GM19372 (cell line): ENCODE data around the gene SLC27A5.
A peak's percentile ranks its signal among the peaks of the same experiment; 100 is the strongest.
"Not testable (repeated sequence)": the region's sequence is repeated elsewhere in the genome, so short reads cannot be mapped to it uniquely, and the experiment has no call there.

Source experiments
- ATAC-seq: cut with Tn5 transposase; IDR thresholded peaks from one replicate; pipeline ENCODE4 v1.9.1; 2021; ENCODE audit warnings: mild to moderate bottlenecking, low read depth, moderate library complexity; ENCODE audit not compliant: unreplicated experiment

The SLC27A5 gene

DNA sequence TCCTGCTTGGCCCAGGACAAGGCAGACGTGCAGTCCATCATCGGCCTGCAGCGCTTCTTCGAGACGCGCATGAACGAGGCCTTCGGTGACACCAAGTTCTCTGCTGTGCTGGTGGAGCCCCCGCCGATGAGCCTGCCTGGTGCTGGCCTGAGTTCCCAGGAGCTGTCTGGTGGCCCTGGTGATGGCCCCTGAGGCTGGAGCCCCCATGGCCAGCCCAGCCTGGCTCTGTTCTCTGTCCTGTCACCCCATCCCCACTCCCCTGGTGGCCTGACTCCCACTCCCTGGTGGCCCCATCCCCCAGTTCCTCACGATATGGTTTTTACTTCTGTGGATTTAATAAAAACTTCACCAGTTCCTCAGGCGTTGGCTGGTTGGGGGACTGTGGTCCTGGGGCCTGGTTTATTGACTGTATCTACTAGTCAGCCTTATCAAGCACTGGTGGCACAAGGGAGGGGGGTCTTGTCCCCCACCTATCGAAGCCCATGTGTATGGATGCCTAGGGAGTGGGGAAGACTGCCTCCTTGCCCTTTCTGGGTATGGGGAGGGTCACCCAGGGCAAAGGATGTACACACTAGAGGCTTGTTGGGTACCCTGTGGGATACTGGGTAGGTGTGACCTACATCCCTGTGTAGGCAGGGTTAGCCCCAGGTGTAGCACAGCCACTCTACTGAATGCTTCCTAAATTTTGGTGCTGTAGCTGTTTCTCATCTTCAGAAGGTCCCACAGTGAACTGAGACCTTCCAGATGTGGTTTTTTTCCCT, 38.8 kb upstream of the SLC27A5 start:
- ATAC-seq: no peak

DNA sequence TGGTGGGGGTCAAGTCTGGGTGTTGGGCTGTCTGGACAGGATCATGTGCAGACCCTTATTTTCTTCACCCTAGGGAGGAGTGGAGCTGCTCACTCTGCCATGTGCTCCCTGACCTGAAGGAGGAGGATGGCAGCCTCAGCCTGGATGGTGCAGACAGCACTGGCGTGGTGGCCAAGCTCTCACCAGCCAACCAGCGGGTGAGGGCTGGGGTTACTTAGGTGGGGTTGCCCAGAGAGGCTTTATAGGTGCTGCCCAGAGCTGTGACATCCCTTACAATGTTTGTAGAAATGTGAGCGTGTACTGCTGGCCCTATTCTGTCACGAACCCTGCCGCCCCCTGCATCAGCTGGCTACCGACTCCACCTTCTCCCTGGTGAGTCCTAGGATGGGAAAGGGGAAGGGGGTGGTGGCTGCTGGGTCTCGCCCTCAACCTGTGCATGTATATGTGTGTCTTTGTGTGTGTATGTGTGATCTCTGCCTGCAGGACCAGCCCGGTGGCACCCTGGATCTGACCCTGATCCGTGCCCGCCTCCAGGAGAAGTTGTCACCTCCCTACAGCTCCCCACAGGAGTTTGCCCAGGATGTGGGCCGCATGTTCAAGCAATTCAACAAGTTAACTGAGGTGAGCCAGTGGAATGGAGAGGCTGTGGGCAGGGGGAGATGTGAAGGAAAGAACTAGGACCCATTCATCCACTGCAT, 38.0 kb upstream of the SLC27A5 start:
- ATAC-seq: no peak

DNA sequence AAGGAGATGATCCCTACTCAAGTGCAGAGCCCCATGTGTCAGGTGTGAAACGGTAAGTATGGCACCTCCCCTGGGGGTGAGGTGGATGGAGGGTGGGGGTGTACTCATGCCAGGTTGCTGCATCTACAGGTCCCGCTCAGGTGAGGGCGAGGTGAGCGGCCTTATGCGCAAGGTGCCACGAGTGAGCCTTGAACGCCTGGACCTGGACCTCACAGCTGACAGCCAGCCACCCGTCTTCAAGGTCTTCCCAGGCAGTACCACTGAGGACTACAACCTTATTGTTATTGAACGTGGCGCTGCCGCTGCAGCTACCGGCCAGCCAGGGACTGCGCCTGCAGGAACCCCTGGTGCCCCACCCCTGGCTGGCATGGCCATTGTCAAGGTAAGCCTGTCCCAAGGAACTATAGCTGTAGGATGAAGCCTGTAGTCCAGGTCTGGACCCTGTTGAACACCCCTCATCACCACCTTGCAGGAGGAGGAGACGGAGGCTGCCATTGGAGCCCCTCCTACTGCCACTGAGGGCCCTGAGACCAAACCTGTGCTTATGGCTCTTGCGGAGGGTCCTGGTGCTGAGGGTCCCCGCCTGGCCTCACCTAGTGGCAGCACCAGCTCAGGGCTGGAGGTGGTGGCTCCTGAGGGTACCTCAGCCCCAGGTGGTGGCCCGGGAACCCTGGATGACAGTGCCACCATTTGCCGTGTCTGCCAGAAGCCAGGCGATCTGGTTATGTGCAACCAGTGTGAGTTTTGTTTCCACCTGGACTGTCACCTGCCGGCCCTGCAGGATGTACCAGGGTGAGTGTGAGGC, 37.3 kb upstream of the SLC27A5 start:
- no peak for ATAC-seq

DNA sequence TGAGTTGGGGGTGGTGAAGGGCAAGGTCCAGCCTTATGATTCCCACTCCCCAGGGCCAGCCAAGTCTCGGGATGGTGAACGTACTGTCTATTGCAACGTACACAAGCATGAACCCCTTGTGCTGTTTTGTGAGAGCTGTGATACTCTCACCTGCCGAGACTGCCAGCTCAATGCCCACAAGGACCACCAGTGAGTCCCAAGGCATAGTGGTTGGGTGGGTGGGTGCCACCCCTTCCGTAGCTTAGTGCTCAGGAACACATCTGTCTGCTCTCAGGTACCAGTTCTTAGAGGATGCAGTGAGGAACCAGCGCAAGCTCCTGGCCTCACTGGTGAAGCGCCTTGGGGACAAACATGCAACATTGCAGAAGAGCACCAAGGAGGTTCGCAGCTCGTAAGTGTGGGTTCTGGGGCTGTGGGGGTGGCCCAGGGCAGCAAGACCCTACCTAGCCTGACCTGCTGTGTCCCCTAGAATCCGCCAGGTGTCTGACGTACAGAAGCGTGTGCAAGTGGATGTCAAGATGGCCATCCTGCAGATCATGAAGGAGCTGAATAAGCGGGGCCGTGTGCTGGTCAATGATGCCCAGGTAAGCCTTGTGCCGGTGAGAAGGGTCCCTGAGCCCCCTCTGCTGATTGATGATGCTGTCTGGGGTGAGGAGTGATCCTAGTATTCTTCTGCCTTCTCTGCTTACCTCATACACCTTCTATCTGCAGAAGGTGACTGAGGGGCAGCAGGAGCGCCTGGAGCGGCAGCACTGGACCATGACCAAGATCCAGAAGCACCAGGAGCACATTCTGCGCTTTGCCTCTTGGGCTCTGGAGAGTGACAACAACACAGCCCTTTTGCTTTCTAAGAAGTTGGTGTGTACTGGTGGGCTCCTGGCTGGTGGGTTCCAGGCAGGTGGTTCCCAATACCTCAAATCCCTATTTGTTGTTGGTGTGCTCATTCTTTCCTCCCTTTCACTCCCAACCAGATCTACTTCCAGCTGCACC, 35.8 kb upstream of the SLC27A5 start:
- ATAC-seq: no peak

DNA sequence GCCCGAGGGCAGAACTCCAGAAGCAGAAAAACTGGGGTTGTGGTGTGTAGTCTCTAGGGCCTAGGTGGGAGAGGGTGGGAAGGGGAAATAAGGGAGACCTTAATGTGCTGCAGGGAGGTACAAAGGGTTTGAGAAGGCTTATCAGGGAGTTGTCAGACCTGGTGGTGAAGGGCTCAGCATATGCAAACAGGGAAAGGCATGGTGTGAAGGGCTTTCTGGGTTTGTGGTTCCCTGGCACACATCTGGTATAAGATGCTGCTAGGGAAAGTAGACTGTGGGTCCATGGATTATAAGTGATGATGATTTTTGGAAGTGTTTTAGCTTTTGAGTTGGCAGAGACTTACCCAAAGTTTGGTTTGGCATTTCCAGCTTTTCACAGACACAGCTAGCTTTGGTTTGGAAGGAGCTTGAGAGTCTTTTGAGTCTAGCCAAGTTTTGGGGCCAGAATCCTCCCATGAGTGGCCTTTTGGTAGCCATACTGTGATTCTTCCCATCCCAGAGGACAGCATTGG, 34.3 kb upstream of the SLC27A5 start:
- ATAC-seq: no peak

DNA sequence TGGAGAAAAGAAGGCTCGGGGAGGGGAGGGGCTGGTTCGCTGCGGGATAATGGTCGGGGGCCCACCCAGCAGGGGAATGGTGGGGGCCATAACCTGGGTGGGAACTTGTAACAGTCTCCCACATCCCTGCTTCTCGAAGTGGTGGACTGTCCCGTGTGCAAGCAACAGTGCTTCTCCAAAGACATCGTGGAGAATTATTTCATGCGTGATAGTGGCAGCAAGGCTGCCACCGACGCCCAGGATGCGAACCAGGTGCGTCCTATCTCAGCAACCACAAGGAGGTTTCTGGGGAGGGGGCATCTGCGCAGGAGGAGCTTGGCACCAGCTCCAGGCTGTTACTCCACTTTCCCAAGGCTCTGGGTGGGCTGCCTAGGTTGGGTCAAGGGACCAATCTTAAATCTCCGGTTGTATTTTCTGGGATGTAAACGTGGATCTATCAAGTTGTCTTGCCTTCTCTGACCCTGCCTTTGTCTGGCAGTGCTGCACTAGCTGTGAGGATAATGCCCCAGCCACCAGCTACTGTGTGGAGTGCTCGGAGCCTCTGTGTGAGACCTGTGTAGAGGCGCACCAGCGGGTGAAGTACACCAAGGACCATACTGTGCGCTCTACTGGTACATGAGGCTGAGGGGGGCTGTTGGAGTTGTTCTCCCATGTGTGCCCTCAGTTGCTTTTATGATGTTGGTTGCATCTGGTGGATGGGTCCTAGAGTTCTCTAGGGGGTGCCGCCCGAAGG, 33.7 kb upstream of the SLC27A5 start:
- no peak for ATAC-seq

DNA sequence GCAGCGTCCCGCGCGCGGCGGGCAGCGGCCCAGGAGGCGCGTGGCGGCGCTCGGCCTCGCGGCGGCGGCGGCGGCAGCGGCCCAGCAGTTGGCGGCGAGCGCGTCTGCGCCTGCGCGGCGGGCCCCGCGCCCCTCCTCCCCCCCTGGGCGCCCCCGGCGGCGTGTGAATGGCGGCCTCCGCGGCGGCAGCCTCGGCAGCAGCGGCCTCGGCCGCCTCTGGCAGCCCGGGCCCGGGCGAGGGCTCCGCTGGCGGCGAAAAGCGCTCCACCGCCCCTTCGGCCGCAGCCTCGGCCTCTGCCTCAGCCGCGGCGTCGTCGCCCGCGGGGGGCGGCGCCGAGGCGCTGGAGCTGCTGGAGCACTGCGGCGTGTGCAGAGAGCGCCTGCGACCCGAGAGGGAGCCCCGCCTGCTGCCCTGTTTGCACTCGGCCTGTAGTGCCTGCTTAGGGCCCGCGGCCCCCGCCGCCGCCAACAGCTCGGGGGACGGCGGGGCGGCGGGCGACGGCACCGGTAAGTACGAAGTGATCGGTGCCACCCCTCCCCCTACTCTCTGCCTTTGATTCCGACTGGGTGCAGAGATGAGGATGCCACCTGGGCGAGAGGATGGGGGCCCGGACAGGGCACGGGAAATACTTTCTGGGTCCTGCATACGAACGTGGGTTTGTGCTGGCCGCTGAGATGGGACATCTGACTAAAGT, 32.9 kb upstream of the SLC27A5 start:
- ATAC-seq: peak; percentile 52

DNA sequence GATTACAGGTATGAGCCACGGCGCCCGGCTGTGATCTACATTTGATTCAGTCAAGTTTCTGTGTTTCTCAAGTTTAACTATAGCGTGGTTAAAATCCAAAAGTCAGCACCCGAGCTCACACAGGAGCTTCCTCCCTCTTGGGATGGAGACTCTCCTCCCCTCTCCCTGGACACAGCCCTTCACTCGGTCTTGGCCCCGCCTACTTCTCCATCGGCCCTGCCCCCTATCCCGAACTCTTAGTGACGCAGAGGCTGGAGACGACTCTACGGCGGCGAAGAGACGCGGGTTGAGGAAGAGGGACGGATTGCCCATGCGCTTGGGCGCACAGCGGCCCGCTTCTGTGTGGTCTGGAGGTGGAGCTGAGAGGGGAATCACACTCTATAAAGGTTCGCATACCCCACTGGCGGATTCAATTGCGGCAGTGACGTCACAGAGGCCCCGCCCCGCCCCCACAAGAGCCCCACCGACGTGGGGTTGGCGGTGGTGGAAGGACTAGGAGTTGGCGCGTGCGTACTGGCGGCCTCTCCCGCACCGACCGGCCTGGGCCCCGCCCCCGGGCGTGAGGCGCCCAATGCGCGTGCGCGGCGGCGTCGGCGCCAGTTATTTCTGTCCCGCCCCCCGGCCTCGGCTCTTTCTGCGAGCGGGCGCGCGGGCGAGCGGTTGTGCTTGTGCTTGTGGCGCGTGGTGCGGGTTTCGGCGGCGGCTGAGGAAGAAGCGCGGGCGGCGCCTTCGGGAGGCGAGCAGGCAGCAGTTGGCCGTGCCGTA, 32.2 kb upstream of the SLC27A5 start, which contains the start of gene TRIM28:
Gene TRIM28, plus strand, starts transcription at position 239 of the 765 bp plus-strand sequence. CDS start 694 bp downstream, outside the sequence.
- peak; percentile 77 for ATAC-seq

DNA sequence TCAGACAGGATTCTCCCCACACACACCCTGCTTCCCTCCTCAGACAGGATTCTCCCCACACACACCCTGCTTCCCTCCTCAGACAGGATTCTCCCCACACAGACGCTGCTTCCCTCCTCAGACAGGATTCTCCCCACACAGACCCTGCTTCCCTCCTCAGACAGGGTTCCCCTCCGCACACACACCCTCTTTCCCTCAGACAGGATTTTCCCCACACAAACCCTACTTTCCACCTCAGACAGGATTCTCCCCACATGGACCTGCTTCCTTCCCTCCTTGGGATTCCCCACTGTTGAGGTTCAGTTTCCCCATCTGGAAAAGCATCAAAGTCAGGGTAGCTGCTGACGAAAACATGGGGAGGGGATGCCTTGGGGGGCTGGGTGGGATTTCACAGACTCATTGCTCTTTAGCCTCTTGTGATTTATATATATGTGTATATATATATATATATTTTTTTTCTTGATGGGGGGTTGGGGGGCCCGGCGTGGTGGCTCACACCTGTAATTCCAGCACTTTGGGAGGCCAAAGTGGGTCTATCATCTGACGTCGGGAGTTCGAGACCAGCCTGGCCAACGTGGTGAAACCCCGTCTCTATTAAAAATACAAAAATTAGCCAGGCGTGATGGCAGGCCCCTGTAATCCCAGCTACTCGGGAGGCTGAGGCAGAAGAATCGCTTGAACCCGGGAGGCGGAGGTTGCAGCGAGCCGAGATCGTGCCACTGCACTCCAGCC, 31.0 kb upstream of the SLC27A5 start:
- ATAC-seq: not testable (repeated sequence)

DNA sequence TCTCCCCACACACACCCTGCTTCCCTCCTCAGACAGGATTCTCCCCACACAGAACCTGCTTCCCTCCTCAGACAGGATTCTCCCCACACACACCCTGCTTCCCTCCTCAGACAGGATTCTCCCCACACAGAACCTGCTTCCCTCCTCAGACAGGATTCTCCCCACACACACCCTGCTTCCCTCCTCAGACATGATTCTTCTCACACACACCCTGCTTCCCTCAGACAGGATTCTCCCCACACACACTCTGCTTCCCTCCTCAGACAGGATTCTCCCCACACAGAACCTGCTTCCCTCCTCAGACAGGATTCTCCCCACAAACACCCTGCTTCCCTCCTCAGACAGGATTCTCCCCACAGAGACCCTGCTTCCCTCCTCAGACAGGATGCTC, 27.4 kb upstream of the SLC27A5 start:
- ATAC-seq: not testable (repeated sequence)

DNA sequence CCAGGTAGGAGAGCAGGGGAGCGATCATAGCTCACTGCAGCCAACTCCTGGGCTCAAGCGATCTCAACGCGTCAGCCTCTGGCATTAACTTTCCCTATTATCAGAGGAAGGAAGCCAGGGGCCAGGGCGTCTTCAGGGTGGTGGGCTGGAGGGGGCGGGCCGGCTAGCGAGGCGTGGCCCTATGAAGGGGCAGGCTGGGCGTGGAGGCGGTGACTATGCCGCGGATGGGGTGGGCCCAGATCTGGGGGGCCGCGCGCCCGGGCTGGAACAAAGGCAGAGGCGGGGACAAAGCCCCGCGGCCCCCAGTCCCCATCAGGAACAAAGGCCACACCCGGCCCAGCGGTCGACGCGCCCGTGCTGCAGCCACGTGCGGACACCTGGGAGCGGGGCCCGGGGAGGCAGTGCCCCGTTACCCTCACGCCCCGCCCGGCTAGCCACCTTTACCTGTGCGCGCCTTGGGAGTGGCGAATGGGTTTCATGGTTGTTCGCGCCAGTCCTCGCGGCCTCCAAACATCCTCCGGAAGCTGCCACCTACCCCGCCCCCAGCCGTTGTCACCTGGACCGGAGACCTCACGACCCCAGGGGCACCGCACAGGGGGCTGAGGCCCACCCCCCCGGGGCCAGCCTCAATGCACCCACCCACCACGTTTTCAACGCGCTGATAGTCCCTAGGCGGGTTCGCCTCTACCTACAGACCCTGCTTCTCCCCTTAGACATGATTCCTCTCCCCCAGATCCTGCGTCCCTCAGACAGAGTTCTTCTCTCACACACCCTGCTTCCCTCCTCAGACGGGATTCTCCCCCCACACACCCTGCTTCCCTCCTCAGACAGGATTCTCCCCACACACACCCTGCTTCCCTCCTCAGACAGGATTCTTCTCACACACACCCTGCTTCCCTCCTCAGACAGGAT, 26.7 kb upstream of the SLC27A5 start:
- ATAC-seq: no peak

DNA sequence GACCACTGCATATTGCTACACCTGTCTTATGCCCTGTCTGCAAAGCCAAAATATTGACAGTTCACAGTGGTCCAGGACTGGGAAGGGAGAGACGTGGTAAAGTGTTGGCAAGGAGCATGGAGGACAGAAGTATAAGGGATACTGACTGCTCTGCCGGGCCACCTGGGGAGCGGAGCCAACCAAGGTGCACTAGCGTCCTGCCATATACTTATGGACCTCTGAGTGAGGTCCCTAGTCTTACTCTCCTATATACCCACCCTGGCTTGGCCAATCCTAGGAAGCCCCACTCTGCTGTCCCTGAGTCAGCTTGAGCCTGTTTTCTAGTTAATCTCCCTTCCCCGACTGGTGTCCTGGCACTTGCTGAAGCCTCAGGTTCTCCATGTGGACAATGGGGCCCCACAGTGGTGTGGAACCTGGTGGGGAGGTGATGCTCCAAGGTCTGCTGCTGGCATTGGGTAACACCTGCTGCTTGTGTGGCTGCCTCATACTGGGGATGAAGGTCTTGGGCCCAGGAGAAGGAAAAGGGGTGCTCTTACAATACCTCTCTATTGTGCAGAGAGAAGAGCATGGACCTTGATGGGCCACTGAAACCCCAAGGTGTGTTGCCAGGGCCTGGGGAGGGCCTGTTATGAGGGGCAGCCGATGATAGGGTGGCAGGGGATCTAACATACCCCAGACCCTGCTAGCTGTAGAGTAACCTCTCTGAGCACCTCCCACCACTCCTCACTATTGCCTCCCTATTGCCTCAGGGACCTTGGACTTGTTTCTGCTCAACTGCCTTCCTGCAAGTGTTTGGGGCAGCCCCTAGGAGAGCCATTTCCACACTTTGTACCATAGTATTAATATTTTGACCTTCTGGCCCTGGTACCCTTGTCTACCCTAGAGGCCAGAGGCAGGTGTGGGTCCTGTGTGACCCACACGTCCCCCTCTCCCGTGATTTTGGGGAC, 25.3 kb upstream of the SLC27A5 start:
- no peak for ATAC-seq

DNA sequence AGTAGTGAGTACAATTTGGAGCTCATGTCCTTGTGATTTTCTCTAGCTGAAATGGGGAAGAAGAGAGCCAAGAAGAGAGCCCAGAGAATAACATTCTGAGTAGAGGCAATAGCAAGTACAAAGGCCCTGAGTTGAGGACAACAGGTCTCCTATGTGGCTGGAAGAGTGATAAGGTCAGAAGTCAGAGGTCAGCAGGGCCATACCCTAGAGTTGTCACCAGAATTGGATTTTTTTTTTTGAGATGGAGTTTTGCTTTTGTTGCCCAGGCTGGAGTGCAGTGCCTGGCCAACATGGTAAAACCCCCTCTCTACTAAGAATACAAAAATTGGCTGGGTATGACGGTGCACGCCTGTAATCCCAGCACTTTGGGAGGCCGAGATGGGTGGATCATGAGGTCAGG, 24.1 kb upstream of the SLC27A5 start:
- no peak for ATAC-seq

DNA sequence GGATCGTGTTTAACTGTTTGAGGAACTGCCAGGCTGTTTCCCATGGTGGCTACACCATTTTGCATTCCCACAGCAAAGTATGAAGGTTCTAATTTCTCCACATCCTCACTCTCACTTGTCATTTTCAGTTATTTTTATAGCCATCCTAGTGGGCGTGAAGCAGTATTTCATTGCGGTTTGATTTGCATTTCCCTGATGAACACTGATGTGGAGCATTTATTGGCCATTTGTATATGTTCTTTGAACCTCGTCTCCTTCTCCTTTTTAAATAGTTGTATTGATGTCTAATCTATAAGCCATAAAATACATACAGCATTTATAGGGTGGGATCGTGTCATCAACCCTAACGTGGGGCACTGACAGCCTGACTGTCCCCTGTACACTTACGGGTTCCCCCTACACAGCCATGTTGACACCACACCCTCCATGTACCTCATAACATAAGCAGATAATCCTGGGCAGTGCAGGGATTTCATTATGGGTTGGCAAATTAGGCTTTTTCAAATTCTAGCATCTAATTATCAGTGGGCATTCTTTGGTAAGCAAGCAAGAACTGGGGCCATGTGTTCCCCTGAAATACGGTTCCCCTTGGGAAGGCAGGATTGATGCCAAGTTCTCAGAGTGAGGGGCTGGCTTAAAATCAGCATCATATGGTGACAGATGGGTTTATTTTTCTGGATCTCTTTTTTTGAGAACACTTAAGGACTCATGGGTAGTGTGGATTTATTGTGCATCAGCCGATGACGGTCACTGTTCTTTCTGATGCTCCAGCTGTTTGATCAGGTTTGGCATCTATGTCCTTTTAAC, 19.4 kb upstream of the SLC27A5 start:
- no peak for ATAC-seq
